GM19193 (cell line): ENCODE data around the gene PLAC8.
A peak's percentile ranks its signal among the peaks of the same experiment; 100 is the strongest.

Experiments
- POLR2A ChIP-seq: IDR thresholded peaks from 4 replicates; pipeline ENCODE4 v1.6.1; 2011; ENCODE audit not compliant: insufficient read depth, insufficient read length; ENCODE audit errors: extremely low read depth

Gene PLAC8

DNA sequence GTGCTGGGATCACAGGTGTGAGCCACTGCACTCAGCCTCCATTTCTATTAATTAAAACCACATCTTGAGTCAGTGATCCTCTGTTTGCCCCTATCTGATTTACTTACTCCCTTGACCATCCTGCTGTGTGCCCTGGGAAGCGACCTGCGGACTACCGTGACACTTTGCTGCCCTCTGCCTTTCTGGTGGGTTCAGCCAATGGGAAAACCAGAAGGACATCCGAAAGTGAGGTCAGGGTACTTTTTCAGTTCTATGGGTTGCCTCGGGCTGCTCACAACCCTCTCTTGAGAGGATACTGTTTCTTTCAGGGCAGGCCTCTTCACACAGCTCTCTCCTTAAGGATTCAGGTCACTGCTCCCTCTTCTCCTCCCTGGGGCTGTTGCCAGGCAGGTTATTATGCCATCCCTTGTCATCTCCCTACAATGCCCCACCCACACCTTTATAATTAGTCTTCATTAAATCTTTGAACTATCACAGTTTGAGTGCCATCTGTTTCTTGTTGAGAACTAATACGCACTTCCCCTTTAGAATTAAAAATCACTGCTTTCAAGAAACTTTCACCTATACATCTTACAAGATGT, 21.4 kb downstream of the PLAC8 start:
- no peak for TF ChIP-seq POLR2A

GRCh38 chr4:83089410-83090157, 24.9 kb downstream of the PLAC8 start:
- no peak for TF ChIP-seq POLR2A

DNA sequence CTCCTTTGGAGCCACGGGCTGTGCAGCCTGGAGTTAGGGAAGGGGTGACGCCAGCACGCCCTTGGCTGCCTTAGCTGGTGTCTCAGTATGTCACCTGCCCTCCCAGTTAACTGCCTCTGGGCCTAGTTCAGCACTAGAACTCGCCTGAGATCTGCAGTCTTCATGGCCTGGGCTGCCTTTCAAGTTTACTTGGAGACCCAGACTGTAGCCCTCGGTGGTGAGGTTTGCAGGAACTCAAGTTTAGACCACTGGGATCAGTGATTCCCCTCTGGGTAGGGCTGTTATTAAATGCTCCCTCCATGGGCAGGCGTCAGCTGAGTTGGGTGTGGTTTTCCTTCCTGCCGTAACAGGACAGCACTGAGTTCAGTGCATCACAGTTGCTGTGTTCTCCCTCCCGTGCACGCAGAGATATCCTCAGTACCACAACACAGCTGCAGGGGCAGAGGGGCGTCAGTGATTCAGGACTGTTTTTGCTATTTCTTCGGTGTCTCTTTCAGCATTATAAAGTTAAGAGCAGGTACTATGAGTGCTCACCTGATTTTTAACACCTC, 30.5 kb downstream of the PLAC8 start:
- TF ChIP-seq POLR2A = peak; percentile 33

DNA sequence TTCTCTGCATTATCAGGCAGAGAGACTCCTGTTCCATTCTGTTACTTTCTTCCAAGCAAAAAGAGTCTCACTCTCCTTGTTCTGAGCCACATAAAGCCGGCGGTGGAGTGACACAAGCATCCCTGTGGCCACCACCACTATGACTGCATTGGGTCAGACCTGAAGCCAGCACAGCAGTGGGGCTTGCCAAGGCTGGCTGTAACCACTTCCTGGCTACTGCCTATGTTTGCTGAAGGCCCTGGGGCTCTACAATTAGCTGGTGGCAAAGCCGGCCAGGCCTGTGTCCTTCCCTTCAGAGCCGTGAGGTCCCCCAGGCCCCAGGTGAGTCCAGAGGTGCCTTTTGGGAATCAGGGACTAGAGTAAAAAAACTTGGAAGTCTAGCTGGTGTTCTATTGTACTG, 31.8 kb downstream of the PLAC8 start:
- TF ChIP-seq POLR2A = no peak

DNA sequence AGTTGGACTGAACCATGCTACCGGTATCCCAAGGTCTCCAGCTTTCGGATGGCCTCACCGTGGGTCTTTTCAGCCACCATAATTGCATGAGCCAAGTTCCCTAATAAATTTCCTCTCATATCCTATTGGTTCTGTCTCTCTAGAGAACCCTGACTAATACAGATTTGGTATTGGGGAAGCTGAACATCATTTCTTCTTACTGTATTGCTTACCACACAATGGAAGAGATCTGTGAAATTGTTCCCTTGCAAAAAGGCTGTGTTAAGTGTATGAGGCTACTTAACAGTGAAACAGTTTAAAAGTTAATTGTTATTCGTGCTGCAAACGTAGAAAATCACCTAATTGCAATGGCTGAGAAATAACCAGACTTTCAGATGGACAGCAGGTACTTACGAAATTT, 34.0 kb downstream of the PLAC8 start:
- no peak for TF ChIP-seq POLR2A

GRCh38 chr4:83075311-83076095, 39.0 kb downstream of the PLAC8 start:
- no peak for TF ChIP-seq POLR2A

DNA sequence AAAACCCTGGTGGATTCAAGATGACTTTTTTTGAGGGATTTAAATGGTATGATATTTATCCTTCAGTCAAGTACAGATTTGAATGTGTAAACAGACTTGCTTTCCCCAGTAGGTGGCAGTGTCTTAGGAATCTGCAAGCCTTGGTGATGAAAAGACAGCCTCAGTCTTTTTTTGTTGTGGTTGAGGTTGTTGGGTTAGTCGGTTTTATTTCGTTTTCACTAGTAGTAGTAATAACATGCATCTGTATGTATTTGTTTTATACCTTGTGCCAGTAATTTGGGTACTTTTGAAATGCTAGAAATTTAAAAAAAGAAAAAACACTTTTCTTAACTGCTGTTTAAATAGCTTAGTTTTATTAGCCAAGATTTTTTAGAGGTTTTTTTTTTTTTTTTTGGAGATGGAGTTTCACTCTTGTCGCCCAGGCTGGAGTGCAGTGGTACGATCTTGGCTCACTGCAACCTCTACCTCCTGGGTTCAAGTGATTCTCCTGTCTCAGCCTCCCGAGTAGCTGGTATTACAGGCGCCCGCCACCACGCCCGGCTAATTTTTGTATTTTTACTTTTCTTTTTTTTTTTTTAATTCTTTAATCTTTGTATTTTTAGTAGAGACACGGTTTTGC, 40.3 kb downstream of the PLAC8 start:
- no peak for TF ChIP-seq POLR2A

GRCh38 chr4:83071116-83071515, 43.4 kb downstream of the PLAC8 start:
- TF ChIP-seq POLR2A = no peak

DNA sequence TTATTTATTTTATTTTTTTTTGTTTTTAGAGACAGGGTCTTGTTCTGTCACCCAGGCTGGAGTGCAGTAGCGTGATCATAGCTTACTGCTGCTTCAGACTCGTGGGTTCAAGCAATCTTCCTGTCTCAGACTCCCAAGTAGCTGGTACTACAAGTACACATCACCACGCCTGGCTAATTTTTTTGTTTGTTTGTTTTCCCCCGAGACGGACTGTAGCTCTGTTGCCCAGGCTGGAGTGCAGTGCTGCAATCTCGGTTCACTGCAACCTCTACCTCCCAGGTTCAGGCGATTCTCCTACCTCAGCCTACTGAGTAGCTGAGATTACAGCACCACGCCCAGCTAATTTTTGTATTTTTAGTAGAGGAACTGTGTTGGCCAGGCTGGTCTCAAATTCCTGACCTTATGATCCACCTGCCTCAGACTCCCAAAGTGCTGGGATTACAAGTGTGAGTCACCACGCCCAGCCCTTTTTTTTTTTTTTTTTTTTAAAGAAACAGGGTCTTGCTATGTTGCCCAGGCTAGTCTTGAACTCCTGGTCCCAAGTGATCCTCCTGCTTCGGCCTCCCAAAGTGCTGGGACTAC, 47.4 kb downstream of the PLAC8 start:
- no peak for TF ChIP-seq POLR2A

DNA sequence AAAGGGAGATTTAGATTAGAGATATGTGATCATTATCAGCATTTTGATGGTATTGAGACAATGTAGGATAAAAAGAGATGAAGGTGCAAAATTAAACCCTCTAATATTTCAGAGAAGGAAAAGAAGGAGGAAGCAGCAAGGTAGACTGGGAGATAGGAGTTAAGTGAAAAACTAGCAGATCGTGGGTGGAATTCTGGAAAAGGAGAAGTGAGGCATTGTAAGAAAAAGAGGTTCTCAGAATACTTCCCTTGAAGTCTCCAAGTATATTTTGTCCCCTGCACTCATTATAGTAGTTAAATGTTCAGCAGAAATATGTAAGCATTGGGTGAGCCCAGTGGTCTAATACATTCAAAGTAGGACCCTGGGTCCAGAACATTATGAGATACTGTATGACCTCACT, 49.3 kb downstream of the PLAC8 start:
- no peak for TF ChIP-seq POLR2A

GRCh38 chr4:83062739-83063138, 51.8 kb downstream of the PLAC8 start:
- no peak for TF ChIP-seq POLR2A

- TF ChIP-seq POLR2A = no peak
Observed at GRCh38 chr4:83054928-83055327, 59.6 kb downstream of the PLAC8 start.

DNA sequence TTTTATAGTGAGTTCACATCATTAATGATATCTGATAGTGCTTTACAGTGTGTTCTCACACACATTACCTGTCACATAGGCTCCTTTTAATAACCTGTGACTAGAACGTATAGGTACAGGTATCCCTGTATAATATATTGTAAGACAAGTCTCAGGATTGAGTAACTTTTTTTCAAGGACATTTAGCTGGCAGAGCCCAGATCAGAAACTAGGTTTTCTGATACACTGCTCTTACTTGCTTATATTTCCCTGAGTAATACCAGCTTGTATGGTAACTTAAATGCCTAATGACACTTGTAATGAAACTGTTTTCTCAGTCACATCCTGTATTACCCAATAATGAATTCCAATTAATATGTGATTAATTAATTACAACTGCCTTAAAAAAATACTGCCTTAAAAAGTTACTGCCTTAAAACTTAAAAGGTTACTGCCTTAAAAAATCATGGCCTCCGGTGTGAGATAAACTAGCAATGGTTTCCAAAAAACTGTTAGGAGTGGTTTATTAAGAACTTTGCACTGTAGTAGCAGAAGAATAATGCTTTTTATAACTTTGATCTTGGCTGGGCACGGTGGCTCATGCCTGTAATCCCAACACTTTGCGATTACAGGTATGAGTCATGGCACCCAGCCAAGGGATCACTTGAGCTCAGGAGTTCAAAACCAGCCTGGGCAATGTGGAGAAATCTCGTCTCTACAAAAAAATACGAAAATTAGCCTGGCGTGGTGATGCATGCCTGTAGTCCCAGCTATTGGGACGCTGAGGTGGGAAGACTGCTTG, 67.6 kb downstream of the PLAC8 start:
- TF ChIP-seq POLR2A = no peak

DNA sequence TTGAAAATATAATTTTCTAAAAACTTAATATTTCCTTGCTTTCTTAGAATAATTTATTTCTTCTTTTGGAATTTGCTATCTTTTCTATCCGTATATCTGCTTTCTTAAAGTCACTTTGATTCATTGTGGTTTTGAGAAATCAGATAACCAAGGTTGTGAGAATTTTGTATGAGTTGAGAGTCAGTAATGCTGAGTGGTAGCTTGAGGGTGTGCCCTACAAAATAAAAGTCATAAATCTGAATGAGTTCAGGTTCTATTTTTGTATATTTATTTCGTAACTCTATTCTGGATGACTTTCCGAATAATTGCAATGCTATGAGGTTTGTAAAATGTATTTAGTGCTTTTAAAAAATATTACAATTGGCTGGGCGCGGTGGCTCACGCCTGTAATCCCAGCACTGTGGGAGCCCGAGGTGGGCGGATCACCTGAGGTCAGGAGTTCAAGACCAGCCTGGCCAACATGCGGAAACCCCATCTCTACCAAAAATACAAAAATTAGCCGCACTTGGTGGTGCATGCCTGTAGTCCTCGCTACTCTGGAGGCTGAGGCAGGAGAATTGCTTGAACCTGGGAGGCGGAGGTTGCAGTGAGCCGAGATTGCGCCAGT, 70.6 kb downstream of the PLAC8 start:
- no peak for TF ChIP-seq POLR2A
